CD8-positive, alpha-beta memory T cell (primary cell): Measurements from ENCODE around the gene THBS2. TPM values are rescaled to one million over a fixed set of nuclear protein-coding genes. Genes with fewer than 3 reads are reported as not detected.

Experiments
- CTCF ChIA-PET: fragments of 350-600 bp; sonication (Branson Sonifier 250); formaldehyde crosslinking; loops from one replicate; lab custom pipeline; 2021; ENCODE audit warnings: antibody characterized with exemption; lab: Charles Lee
- POLR2A ChIA-PET: fragments of 350-600 bp; sonication (Branson Sonifier 250); formaldehyde crosslinking; loops from one replicate; lab custom pipeline; 2021; ENCODE audit warnings: antibody characterized with exemption; lab: Charles Lee
- DNase-seq, 5 donors: peaks; one replicate each; pipeline versions ENCODE4 v3.0.0 to v3.0.0-alpha.2; 2020 to 2022; ENCODE audit warnings: mixed read lengths in 1 of 5
- H3K27ac ChIP-seq: one replicate; pipeline ENCODE4 v1.7.0; 2013; ENCODE audit warnings: low read depth, mild to moderate bottlenecking, low read length, moderate library complexity
- H3K27me3 ChIP-seq: 2 replicates; pipeline ENCODE4 v1.7.0; 2013; ENCODE audit warnings: low read length, mild to moderate bottlenecking; ENCODE audit not compliant: insufficient read depth, poor library complexity, severe bottlenecking
- H3K36me3 ChIP-seq: 2 replicates; pipeline ENCODE4 v1.7.0; 2013; ENCODE audit warnings: mild to moderate bottlenecking, low read length, moderate library complexity; ENCODE audit not compliant: insufficient read depth
- H3K4me1 ChIP-seq: 2 replicates; pipeline ENCODE4 v1.7.0; 2013; ENCODE audit warnings: mild to moderate bottlenecking, low read length, moderate library complexity; ENCODE audit not compliant: insufficient read depth
- H3K4me3 ChIP-seq: 2 replicates; pipeline ENCODE4 v1.7.0; 2013; ENCODE audit warnings: mild to moderate bottlenecking, low read length
- H3K9me3 ChIP-seq: 2 replicates; pipeline ENCODE4 v1.7.0; 2013; ENCODE audit warnings: mild to moderate bottlenecking, low read length
- H3K27ac Mint-ChIP-seq, 8 donors: one replicate each; pipeline ENCODE4 v1.8.0; 2020 to 2021; ENCODE audit warnings: mixed read lengths in 8 of 8, mild to moderate bottlenecking in 6 of 8, inconsistent platforms in 3 of 8, moderate library complexity in 3 of 8
- H3K27me3 Mint-ChIP-seq, 2 donors: one replicate each; pipeline ENCODE4 v1.8.0; 2020 to 2021; ENCODE audit warnings: mixed read lengths in 2 of 2, mild to moderate bottlenecking in 1 of 2, moderate library complexity in 1 of 2
- H3K36me3 Mint-ChIP-seq, 3 donors: one replicate each; pipeline ENCODE4 v1.8.0; 2020 to 2021; ENCODE audit warnings: mixed read lengths in 3 of 3, inconsistent platforms in 1 of 3, mild to moderate bottlenecking in 1 of 3
- H3K4me1 Mint-ChIP-seq, 3 donors: one replicate each; pipeline ENCODE4 v1.8.0; 2020 to 2021; ENCODE audit warnings: mixed read lengths in 3 of 3, inconsistent platforms in 1 of 3, mild to moderate bottlenecking in 1 of 3
- H3K4me3 Mint-ChIP-seq, 7 donors: one replicate each; pipeline ENCODE4 v1.8.0; 2020 to 2021; ENCODE audit warnings: mixed read lengths in 7 of 7, mild to moderate bottlenecking in 6 of 7, moderate library complexity in 4 of 7, inconsistent platforms in 2 of 7
- H3K9me3 Mint-ChIP-seq, 5 donors: one replicate each; pipeline ENCODE4 v1.8.0; 2020 to 2022; ENCODE audit warnings: mixed read lengths in 5 of 5, mild to moderate bottlenecking in 3 of 5, moderate library complexity in 2 of 5, inconsistent platforms in 1 of 5
- polyA plus RNA-seq: library from polyadenylated mRNA; unstranded; fragments of 300-500 nt; fragmentation: Illumina TruSeq; gene quantifications from one replicate; pipeline ENCODE4 v1.2.3, GENCODE V29; 2021
- total RNA-seq, 2 experiments: library from RNA; stranded (reverse); gene quantifications; one replicate each; pipeline ENCODE4 v1.2.3, GENCODE V29; 2021

Gene THBS2
- total and polyA plus RNA-seq, 3 experiments from 2014 or later, result 0.03 TPM; not detected in 2

DNA sequence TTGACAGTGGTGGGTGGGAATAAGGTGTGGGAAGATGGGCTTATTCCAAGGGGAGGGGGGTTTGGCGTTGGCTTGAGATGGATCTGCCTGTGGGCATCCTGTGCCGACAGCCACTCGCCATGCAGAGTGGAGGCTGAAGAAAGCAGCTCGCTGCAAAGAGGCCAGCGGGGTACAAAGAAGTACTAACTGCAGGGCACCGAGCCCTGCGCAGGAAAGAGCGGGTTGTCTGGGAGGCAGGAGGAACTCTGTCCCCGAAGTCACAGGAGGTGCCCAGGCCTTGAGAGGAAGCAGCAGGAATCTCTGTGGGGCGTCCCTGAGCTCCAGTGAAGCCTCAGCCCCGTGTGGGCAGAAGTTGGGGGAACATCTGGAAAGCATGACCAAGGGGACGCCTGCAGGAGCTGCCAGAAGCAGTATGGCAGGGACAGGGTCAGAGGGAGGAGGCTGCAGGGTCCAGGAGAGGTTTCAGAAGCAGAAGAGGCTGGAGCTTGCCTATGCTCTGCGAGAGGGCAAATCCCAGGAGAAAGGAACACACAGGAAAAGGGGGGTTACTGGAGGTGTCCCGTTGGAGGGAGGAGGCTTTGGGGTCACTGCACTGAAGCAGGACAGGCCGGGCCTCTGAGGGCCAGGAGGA lies 77.2 kb downstream of the THBS2 start:
- ChIA-PET POLR2A (no interaction called here), CTCF (no interaction called here)
- no peak overlapping the region for H3K27ac ChIP-seq
- Mint-ChIP-seq H3K27me3 (peaks cover 6 to 19% of the 10 kb centered on the region in 2 donors), H3K27ac (no peak overlapping the region), H3K36me3 (no peaks in the 10 kb centered on the region), H3K9me3 (no peaks in the 10 kb centered on the region), H3K4me3 (no peak overlapping the region), H3K4me1 (no peaks in the 10 kb centered on the region)
- no peak overlapping the region for H3K4me3 ChIP-seq
- no peaks in the 10 kb centered on the region for H3K9me3 ChIP-seq
- DNase-seq, result no peak
- no peaks in the 10 kb centered on the region for H3K27me3 ChIP-seq
- no peaks in the 10 kb centered on the region for H3K36me3 ChIP-seq
- H3K4me1 ChIP-seq, result no peaks in the 10 kb centered on the region

DNA sequence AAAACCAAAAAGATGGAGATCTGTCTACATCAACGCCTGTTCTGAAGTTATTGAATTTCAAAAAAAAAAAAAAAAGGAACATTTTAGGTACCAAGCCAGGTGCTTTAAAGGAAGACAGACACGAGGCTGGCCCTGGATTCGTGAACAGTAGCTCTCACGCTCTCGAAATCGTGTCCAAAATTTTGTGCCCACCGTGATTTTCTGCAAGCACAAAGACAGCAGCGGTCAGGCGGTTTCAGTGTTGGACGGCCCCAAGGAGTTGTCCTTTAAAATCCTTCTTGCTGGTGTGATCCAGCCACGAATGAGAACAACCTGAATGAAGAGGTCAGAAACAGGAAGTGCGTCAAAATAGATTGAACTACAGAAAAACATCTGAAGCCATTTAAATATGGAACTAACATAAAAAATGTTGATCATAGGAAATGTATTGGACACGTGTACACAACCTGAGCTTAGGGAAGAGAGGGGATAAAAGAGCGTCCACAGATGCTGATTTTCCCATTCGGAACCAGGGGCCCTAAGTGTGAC lies 78.2 kb downstream of the THBS2 start:
- H3K27me3 ChIP-seq, result no peaks in the 10 kb centered on the region
- H3K4me3 Mint-ChIP-seq, result no peak overlapping the region
- H3K27me3 Mint-ChIP-seq, result peaks cover 4 to 19% of the 10 kb centered on the region in 2 donors
- no peak overlapping the region for H3K4me3 ChIP-seq
- H3K27ac ChIP-seq, result no peak overlapping the region
- DNase-seq, result no peak
- H3K36me3 ChIP-seq, result no peaks in the 10 kb centered on the region
- H3K4me1 Mint-ChIP-seq, result no peaks in the 10 kb centered on the region
- H3K9me3 ChIP-seq, result no peaks in the 10 kb centered on the region
- ChIA-PET POLR2A (no interaction called here), CTCF (no interaction called here)
- no peaks in the 10 kb centered on the region for H3K4me1 ChIP-seq
- no peaks in the 10 kb centered on the region for H3K9me3 Mint-ChIP-seq
- no peaks in the 10 kb centered on the region for H3K36me3 Mint-ChIP-seq
- no peak overlapping the region for H3K27ac Mint-ChIP-seq

- H3K36me3 ChIP-seq, result no peaks in the 10 kb centered on the region
- no peak overlapping the region for H3K27ac ChIP-seq
- H3K36me3 Mint-ChIP-seq, result no peaks in the 10 kb centered on the region
- H3K4me1 Mint-ChIP-seq, result no peaks in the 10 kb centered on the region
- no peak overlapping the region for H3K4me3 Mint-ChIP-seq
- no peaks in the 10 kb centered on the region for H3K4me1 ChIP-seq
- DNase-seq, result no peak
- H3K4me3 ChIP-seq, result no peak overlapping the region
- H3K9me3 ChIP-seq, result no peaks in the 10 kb centered on the region
- no peaks in the 10 kb centered on the region for H3K9me3 Mint-ChIP-seq
- ChIA-PET CTCF (no interaction called here), POLR2A (no interaction called here)
- no peaks in the 10 kb centered on the region for H3K27me3 ChIP-seq
- no peak overlapping the region for H3K27ac Mint-ChIP-seq
- H3K27me3 Mint-ChIP-seq, result peaks cover 4 to 19% of the 10 kb centered on the region in 2 donors
These were observed 78.9 kb downstream of the THBS2 start for GRCh38 chr6:169174516-169175359.

DNA sequence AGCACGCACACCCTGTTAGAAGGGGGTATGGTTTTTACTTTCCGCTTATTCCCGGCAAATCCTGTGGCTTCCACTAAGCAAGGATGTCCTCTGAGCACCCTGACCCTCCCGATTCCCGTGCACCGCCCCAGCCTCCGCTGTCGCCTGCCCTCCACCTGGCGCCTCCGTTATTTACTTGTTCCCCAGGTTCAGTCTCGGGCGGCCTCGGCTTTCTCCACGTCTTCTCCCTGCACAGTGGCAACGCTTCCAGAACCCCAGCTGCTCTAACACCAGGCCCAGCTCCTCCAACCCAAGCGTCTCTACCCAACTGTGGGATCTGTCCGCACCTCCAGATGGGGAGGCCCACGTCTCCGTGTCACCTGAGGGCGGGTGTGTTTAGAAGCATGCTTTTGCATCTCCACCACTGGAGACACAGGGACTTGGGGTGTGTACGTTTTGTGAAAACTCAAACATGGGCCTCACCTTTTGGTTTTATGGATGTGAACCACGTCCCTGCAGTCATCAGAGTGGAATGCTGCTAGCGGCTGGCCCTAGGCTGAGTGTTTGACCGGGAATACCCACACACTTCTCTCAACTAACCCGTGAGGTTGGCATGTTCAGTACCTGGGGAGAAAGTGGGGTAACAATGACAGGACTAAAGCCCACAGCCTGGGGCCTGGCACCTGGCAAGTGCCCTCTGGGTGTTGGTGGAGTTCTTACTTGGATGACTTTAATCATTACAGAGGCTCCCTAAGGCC lies 79.9 kb downstream of the THBS2 start:
- POLR2A ChIA-PET, result no interaction called here
- no peaks in the 10 kb centered on the region for H3K4me1 ChIP-seq
- H3K36me3 ChIP-seq, result no peaks in the 10 kb centered on the region
- H3K27me3 ChIP-seq, result no peaks in the 10 kb centered on the region
- H3K27ac ChIP-seq, result no peak overlapping the region
- no peak for DNase-seq
- H3K9me3 ChIP-seq, result no peaks in the 10 kb centered on the region
- H3K27ac Mint-ChIP-seq, result no peak overlapping the region
- H3K4me1 Mint-ChIP-seq, result no peaks in the 10 kb centered on the region
- no peaks in the 10 kb centered on the region for H3K9me3 Mint-ChIP-seq
- H3K36me3 Mint-ChIP-seq, result no peaks in the 10 kb centered on the region
- H3K27me3 Mint-ChIP-seq, result peaks cover 4 to 9% of the 10 kb centered on the region in 2 donors
- no peak overlapping the region for H3K4me3 ChIP-seq
- CTCF ChIA-PET, result no interaction called here
- H3K4me3 Mint-ChIP-seq, result no peak overlapping the region

GRCh38 chr6:169172946-169173345 lies 80.7 kb downstream of the THBS2 start:
- Histone ChIP-seq H3K27me3 (no peaks in the 10 kb centered on the region), H3K4me1 (no peaks in the 10 kb centered on the region), H3K9me3 (no peaks in the 10 kb centered on the region), H3K27ac (no peak overlapping the region), H3K36me3 (no peaks in the 10 kb centered on the region), H3K4me3 (no peak overlapping the region)
- H3K27ac Mint-ChIP-seq, result no peak overlapping the region
- ChIA-PET POLR2A (no interaction called here), CTCF (no interaction called here)
- no peak for DNase-seq
- H3K36me3 Mint-ChIP-seq, result no peaks in the 10 kb centered on the region
- H3K4me1 Mint-ChIP-seq, result no peaks in the 10 kb centered on the region
- H3K27me3 Mint-ChIP-seq, result peaks cover 4 to 6% of the 10 kb centered on the region in 2 donors
- no peak overlapping the region for H3K4me3 Mint-ChIP-seq
- no peaks in the 10 kb centered on the region for H3K9me3 Mint-ChIP-seq

- POLR2A ChIA-PET, result no interaction called here
- Histone ChIP-seq H3K4me3 (no peak overlapping the region), H3K27ac (no peak overlapping the region), H3K4me1 (no peaks in the 10 kb centered on the region), H3K36me3 (no peaks in the 10 kb centered on the region), H3K27me3 (no peaks in the 10 kb centered on the region), H3K9me3 (no peaks in the 10 kb centered on the region)
- H3K9me3 Mint-ChIP-seq, result no peaks in the 10 kb centered on the region
- no peak overlapping the region for H3K4me3 Mint-ChIP-seq
- CTCF ChIA-PET, result no interaction called here
- peaks cover 4 to 6% of the 10 kb centered on the region in 2 donors for H3K27me3 Mint-ChIP-seq
- DNase-seq, result no peak
- no peaks in the 10 kb centered on the region for H3K4me1 Mint-ChIP-seq
- H3K36me3 Mint-ChIP-seq, result no peaks in the 10 kb centered on the region
- no peak overlapping the region for H3K27ac Mint-ChIP-seq
These were observed 81.2 kb downstream of the THBS2 start for GRCh38 chr6:169172456-169172855.

- Mint-ChIP-seq H3K36me3 (no peaks in the 10 kb centered on the region), H3K9me3 (no peaks in the 10 kb centered on the region), H3K4me1 (no peaks in the 10 kb centered on the region), H3K27ac (no peak overlapping the region), H3K27me3 (peaks cover 1 to 4% of the 10 kb centered on the region in 2 donors), H3K4me3 (no peak overlapping the region)
- Histone ChIP-seq H3K27me3 (no peaks in the 10 kb centered on the region), H3K4me1 (no peaks in the 10 kb centered on the region), H3K27ac (no peak overlapping the region), H3K36me3 (no peaks in the 10 kb centered on the region), H3K9me3 (no peaks in the 10 kb centered on the region), H3K4me3 (no peak overlapping the region)
- DNase-seq, result no peak
- CTCF ChIA-PET, result no interaction called here
- POLR2A ChIA-PET, result no interaction called here
These were observed 81.7 kb downstream of the THBS2 start for GRCh38 chr6:169171951-169172350.

GRCh38 chr6:169171016-169171415 lies 82.6 kb downstream of the THBS2 start:
- Histone ChIP-seq H3K9me3 (no peaks in the 10 kb centered on the region), H3K27me3 (no peaks in the 10 kb centered on the region), H3K4me1 (no peaks in the 10 kb centered on the region), H3K4me3 (no peak overlapping the region), H3K27ac (no peak overlapping the region), H3K36me3 (no peaks in the 10 kb centered on the region)
- no peak overlapping the region for H3K27ac Mint-ChIP-seq
- ChIA-PET CTCF (no interaction called here), POLR2A (no interaction called here)
- H3K4me3 Mint-ChIP-seq, result no peak overlapping the region
- DNase-seq, result no peak
- H3K4me1 Mint-ChIP-seq, result no peaks in the 10 kb centered on the region
- H3K9me3 Mint-ChIP-seq, result no peaks in the 10 kb centered on the region
- peaks cover 4 to 8% of the 10 kb centered on the region in 2 donors for H3K27me3 Mint-ChIP-seq
- H3K36me3 Mint-ChIP-seq, result no peaks in the 10 kb centered on the region
